GM11168 (cell line): ENCODE measurements around the gene CACNA1G.

ENCODE experiments used
- in situ Hi-C: fragments of 300-500 bp; cut with MboI; formaldehyde crosslinking; loops from one replicate; pipeline ENCODE4 v1.12.0; 2022; ENCODE audit warnings: low sequenced_read_pairs; ENCODE audit not compliant: unreplicated experiment

Gene CACNA1G

GRCh38 chr17:50545311-50545710 lies 15.2 kb upstream of the CACNA1G start:
- in situ Hi-C loops = no loop called here

- in situ Hi-C loops = no loop called here
Observed at GRCh38 chr17:50546701-50547034, 13.8 kb upstream of the CACNA1G start.

DNA sequence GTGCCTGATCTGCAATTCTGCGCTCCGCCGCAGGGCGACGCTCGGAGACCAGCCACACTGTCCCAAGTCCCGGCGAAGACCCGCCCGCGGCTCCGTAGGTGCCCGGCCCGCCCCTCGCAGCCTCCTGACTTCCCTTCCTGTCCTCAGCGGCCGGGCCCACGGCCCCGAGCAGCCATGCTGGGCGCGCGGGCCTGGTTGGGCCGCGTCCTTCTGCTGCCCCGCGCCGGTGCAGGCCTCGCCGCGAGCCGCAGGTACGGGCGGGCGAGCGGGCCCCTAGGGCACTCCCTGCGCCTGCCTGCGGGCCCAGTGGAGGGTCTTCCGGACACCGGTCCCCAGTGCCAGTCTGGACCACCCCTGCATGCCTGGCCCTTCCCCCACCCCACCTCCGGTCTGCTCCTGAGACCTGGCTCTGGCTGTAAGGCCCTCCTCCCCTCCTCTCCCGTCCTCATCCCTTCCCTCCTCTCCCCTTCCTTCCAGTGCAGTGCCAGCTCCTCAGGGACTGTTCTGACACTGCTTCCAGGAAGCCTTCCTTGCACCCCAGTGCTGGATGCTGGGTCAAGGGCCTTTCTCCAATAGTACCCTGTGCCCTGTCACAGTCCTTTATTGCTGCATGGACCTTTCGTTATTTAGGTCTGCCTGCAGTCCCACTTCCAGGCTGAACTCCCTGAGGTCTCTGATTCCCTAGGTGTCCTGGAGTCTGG lies 13.3 kb upstream of the CACNA1G start, which contains the start of gene SPATA20:
Gene SPATA20 (plus strand): TSS at position 140 of the 701 bp plus-strand sequence. CDS start 35 bp downstream, at position 175.
- in situ Hi-C loops = no loop called here

- in situ Hi-C loops = no loop called here
Observed at GRCh38 chr17:50547736-50548083, 12.8 kb upstream of the CACNA1G start.

GRCh38 chr17:50548831-50549230 lies 11.7 kb upstream of the CACNA1G start:
- in situ Hi-C loops = no loop called here

DNA sequence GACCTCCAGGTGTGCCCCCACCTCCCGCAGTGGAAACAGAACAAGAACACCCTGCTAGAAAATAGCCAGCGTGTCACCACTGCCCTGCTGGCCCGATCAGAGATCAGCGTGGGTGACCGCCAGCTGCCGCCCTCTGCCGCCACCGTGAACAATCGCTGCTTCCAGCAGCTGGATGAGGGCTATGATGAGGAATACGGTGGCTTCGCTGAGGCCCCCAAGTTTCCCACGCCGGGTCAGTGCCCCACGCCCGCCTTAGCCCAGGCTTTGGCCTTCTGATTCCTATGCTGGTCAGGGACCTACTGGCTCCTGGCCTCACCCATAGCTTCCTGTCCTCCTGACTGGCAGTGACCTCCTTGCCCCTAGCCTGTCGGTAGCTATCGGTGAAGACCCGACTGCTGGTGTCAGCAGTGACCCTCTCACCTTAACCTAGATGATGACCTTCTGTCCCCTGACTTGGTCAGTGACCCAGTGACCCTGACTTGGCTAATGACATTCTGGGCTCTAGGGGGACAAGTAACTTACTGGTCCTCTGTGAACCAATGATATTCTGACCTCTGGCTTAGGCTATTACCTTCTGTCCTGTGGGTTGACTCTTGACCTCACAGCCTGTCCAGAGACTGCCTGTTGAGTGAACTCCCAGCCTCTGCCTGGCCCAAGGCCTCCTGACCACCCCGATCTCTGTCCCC lies 11.1 kb upstream of the CACNA1G start:
- in situ Hi-C loops = no loop called here

- in situ Hi-C loops = loop anchor here (5.0 kb wide), 1 partner anchor 77 kb away; no protein-coding TSS in a partner anchor
Observed at GRCh38 chr17:50549969-50550368, 10.5 kb upstream of the CACNA1G start.

DNA sequence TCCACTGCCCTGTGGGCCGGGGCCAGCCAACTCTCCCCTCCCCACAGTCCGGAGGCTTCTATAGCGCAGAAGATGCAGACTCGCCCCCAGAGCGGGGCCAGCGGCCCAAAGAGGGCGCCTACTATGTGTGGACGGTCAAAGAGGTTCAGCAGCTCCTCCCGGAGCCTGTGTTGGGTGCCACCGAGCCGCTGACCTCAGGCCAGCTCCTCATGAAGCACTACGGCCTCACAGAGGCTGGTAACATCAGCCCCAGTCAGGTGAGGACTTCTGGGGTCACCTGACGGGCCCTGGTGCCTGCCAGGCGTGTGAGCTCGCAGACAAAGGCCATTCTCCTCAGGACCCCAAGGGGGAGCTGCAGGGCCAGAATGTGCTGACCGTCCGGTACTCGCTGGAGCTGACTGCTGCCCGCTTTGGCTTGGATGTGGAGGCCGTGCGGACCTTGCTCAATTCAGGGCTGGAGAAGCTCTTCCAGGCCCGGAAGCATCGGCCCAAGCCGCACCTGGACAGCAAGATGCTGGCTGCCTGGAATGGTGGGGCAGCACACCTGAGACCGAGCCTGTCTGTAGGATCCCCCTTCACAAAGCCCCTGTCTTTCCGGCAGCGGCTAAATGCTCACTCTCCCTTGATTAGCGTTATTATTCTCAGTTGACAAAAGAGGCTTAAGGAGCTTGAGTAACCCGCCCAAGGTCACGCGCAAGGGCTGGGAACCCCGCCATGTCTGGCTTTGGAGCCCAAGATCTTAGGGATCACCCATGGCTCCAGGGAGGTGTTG lies 9.7 kb upstream of the CACNA1G start:
- in situ Hi-C loops = loop anchor here (5.0 kb wide), 1 partner anchor 76 kb away; no protein-coding TSS in a partner anchor

- in situ Hi-C loops = loop anchor here (5.0 kb wide), 1 partner anchor 76 kb away; no protein-coding TSS in a partner anchor
Observed at GRCh38 chr17:50551433-50551815, 9.1 kb upstream of the CACNA1G start.

- in situ Hi-C loops = loop anchor here (5.0 kb wide), 1 partner anchor 75 kb away; no protein-coding TSS in a partner anchor
Observed at GRCh38 chr17:50551884-50552283, 8.6 kb upstream of the CACNA1G start.

DNA sequence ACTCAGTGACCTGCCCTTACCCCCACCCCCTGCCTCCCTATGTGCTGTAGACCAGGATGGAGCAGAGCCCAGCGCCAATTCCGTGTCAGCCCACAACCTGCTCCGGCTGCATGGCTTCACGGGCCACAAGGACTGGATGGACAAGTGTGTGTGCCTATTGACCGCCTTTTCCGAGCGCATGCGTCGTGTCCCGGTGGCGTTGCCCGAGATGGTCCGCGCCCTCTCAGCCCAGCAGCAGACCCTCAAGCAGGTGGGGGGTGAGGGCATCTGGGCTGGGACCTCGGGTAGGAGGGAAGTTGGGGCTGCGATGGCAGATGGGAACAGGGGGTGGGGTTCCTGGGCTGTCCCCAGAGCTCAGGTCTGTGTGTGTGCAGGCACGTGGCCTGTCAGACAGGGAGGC lies 6.3 kb upstream of the CACNA1G start:
- in situ Hi-C loops = loop anchor here (5.0 kb wide), 1 partner anchor 73 kb away; no protein-coding TSS in a partner anchor

GRCh38 chr17:50556803-50557202 lies 3.7 kb upstream of the CACNA1G start:
- in situ Hi-C loops = no loop called here

DNA sequence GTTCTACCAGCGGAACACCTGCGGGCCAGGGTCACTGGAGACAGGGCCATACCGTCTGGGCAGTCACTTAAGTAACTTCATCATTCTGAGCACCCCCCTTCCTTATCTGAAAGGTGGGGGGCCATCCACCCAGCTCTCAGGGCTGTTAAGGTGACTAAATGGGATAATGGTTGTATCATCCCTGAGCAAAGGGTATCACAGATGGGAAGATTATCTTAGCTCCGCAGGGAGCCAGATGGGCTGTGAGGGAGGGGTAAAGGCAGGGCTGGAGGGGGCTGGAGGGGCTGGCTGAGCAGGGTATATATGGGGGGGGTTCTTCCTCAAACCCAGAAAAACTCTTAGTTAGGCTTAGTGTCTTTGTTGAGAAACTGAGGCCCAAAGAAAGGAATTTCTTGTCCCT lies 2.9 kb upstream of the CACNA1G start:
- in situ Hi-C loops = no loop called here

GRCh38 chr17:50558091-50558490 lies 2.4 kb upstream of the CACNA1G start:
- in situ Hi-C loops = no loop called here

DNA sequence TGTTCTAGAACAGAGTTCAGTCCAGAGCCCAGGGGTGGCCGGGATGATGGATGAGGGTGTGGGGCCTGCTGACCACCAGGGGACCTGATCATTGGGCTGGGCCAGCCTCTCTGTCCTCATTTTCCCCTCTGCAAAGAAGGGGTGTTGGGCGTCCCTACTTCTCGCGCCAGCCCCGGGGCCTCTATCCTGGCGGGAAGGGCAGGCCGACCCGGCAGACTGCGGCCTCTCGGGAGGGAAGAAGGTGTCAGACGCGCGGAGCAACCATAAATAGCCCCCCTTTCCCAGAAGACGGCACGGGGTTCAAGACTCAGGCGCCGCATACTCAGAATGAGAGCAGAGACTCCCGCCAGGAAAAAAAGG lies 2.0 kb upstream of the CACNA1G start:
- in situ Hi-C loops = no loop called here

GRCh38 chr17:50558941-50559614 lies 1.4 kb upstream of the CACNA1G start:
- in situ Hi-C loops = no loop called here

- in situ Hi-C loops = no loop called here
Observed at GRCh38 chr17:50559674-50560184, 786 bp upstream of the CACNA1G start.

DNA sequence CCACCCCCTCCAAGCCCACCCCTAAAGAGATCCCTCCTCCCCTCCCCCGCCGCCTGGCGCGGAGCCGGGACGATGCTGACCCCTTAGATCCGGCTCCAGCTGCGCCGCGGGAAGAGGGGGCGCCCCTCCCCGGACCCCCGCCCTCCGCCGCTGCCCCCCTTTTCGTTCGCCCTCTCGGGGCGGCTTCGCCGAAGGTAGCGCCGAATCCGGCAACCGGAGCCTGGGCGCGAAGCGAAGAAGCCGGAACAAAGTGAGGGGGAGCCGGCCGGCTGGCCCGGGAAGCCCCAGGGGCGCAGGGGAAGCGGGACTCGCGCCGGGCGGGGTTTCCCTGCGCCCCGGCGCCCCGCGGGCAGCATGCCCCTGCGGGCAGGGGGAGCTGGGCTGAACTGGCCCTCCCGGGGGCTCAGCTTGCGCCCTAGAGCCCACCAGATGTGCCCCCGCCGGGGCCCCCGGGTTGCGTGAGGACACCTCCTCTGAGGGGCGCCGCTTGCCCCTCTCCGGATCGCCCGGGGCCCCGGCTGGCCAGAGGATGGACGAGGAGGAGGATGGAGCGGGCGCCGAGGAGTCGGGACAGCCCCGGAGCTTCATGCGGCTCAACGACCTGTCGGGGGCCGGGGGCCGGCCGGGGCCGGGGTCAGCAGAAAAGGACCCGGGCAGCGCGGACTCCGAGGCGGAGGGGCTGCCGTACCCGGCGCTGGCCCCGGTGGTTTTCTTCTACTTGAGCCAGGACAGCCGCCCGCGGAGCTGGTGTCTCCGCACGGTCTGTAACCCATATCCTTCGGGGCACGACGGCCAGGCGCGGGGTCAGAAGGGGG lies 623 bp downstream of the CACNA1G start:
- in situ Hi-C loops = no loop called here

DNA sequence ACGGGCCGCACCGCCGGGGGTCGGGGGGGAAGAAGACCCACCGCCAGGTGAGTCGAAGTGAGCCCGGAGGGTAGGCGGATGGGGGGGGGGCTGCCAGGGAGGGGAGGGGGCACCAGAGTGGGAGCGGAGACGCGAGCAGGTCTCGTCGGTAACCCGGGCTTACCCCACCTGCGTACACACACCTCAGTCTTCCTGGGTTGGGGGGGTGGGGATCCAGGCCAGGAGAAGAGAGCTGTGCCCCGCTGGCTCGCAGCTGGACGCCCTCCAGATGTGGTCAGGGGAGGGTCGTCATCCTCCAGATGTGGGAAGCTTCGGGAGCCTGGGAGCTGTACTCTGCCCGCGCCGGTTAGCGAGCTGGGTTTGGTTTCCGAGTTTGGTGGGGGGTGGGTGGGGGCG lies 1.2 kb downstream of the CACNA1G start:
- in situ Hi-C loops = no loop called here
